ENCODE data around the gene ADCY1.

Gene ADCY1

DNA sequence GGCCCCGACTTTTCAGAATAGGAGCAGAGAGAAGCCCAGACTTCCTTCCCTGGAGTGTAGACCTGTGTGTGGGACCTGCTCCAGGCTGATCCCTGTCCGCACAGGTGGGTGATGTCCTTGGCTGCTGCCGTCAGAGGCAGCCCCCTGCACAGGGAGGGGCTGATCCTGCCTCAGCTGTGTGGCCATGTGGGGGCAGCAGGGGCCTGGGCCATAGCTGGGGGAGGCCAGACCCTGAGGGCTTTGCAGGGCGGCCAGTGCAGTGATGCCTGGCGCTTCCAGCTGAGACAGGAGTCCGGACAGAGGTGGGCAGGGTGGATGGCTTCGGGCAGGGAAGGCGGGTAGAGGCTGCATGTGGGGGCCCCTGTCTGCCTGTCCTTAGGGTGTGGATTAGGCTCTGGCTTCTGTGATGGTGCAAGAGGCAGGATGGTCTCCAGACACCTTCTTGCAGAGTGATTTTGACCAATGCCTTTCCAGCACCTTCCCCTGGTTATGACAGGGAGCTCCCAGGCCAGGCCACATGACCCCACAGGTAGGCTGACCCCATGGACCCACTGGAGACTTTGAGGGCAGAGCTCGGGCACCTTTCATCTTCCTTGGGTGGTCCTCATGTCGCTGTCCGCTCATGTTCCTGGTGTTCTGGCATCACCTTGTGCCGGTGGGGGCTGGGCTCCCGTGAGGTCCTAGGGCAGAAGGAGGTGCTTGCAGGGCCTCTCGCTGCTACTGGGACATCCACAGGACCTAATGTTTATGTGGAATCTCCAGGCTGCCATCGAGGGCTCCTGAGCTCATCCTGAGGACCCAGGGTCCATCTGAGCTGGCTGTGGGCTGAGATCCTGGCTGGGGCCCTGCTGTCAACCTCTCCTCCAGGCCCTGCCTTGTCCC, 141.5 kb downstream of the ADCY1 start:
- no peaks in the 10 kb centered on the region for H4K20me1 ChIP-seq (ENCODE audit: low read depth, low read length)
- no peak overlapping the region for H3K9ac ChIP-seq (ENCODE audit: low read length)
- no peaks in the 10 kb centered on the region for H3F3A ChIP-seq (ENCODE audit: insufficient read depth)
- TF ChIP-seq, protein P1, sequence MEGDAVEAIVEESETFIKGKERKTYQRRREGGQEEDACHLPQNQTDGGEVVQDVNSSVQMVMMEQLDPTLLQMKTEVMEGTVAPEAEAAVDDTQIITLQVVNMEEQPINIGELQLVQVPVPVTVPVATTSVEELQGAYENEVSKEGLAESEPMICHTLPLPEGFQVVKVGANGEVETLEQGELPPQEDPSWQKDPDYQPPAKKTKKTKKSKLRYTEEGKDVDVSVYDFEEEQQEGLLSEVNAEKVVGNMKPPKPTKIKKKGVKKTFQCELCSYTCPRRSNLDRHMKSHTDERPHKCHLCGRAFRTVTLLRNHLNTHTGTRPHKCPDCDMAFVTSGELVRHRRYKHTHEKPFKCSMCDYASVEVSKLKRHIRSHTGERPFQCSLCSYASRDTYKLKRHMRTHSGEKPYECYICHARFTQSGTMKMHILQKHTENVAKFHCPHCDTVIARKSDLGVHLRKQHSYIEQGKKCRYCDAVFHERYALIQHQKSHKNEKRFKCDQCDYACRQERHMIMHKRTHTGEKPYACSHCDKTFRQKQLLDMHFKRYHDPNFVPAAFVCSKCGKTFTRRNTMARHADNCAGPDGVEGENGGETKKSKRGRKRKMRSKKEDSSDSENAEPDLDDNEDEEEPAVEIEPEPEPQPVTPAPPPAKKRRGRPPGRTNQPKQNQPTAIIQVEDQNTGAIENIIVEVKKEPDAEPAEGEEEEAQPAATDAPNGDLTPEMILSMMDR (IDR thresholded peaks at IDR 0.05; ENCODE audit: insufficient read depth, low read length, poor library complexity, severe bottlenecking): no peak
- TF ChIP-seq EZH2phosphoT487 (conservative IDR thresholded peaks at IDR 0.05; ENCODE audit: low read length): no peak
- H3K4me3 ChIP-seq (ENCODE audit: insufficient read depth, low read length, poor library complexity, severe bottlenecking): no peak overlapping the region
- H3K27me3 ChIP-seq (ENCODE audit: low read length): no peaks in the 10 kb centered on the region
- H3K9me2 ChIP-seq (replicated peaks; ENCODE audit: insufficient read depth, low read length): no peaks in the 10 kb centered on the region
- H2AFZ ChIP-seq (ENCODE audit: low read depth, low read length, severe bottlenecking): no peak overlapping the region
- H3K79me2 ChIP-seq (ENCODE audit: insufficient read depth, low read length): no peaks in the 10 kb centered on the region
- no peak overlapping the region for H3K27ac ChIP-seq (ENCODE audit: low read depth, low read length)
- no peaks in the 10 kb centered on the region for H3K36me3 ChIP-seq (ENCODE audit: low read length)
- H3K9me3 ChIP-seq (ENCODE audit: insufficient read depth, low read length): no peaks in the 10 kb centered on the region
- no peak overlapping the region for H3K4me2 ChIP-seq (ENCODE audit: low read depth, low read length, poor library complexity, severe bottlenecking)

DNA sequence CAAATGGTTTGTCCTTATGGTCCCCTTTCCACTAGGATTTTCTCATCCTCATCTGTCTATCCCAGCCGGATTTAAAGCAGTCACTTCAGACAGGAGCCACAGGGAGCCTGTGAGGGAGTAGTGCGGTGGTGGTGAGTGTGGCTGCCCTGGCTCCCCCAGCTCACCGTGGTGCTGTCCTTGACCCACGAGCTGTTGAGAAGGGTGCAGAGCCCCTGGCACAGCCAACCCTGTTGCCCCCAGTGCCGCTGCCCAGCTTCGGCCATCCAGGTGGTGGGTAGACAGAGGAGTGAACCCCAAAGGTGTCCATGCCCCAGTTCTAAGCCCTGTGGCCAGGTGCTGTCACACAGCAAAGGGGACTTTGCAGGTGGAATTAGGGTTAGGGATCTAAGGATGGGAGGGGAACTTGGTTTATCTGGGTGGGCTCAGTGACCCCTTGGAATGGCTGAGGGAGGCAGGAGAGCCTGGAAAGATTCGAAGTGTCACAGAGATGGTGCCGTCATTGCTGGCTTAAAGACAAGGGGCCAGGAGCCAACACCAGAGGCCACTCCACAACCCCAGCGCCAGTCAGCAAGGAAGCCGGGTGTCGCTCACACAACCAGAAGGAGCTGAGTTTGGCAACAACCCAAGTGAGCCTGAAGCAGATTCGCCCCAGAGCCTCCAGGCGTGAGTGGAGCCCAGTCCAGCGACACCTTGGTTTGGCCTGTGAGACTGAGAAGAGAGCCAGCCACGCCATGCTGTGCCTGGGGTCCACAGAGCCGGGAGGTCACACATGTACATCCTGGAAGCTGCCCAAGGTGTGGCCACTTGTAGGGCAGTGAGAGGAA, 142.4 kb downstream of the ADCY1 start:
- Histone ChIP-seq H3K9me3 (ENCODE audit: insufficient read depth, low read length) (no peaks in the 10 kb centered on the region), H2AFZ (ENCODE audit: low read depth, low read length, severe bottlenecking) (no peak overlapping the region), H3K27me3 (ENCODE audit: low read length) (no peaks in the 10 kb centered on the region), H3K79me2 (ENCODE audit: insufficient read depth, low read length) (no peaks in the 10 kb centered on the region), H3K36me3 (ENCODE audit: low read length) (no peaks in the 10 kb centered on the region), H3K9ac (ENCODE audit: low read length) (no peak overlapping the region), H3F3A (ENCODE audit: insufficient read depth) (no peaks in the 10 kb centered on the region), H3K4me3 (ENCODE audit: insufficient read depth, low read length, poor library complexity, severe bottlenecking) (no peak overlapping the region), H3K4me2 (ENCODE audit: low read depth, low read length, poor library complexity, severe bottlenecking) (no peak overlapping the region), H4K20me1 (ENCODE audit: low read depth, low read length) (no peaks in the 10 kb centered on the region), H3K9me2 (replicated peaks; ENCODE audit: insufficient read depth, low read length) (no peaks in the 10 kb centered on the region), H3K27ac (ENCODE audit: low read depth, low read length) (no peak overlapping the region)
- no peak for TF ChIP-seq EZH2phosphoT487 (conservative IDR thresholded peaks at IDR 0.05; ENCODE audit: low read length)
- TF ChIP-seq, protein P1 (IDR thresholded peaks at IDR 0.05; ENCODE audit: insufficient read depth, low read length, poor library complexity, severe bottlenecking): no peak

DNA sequence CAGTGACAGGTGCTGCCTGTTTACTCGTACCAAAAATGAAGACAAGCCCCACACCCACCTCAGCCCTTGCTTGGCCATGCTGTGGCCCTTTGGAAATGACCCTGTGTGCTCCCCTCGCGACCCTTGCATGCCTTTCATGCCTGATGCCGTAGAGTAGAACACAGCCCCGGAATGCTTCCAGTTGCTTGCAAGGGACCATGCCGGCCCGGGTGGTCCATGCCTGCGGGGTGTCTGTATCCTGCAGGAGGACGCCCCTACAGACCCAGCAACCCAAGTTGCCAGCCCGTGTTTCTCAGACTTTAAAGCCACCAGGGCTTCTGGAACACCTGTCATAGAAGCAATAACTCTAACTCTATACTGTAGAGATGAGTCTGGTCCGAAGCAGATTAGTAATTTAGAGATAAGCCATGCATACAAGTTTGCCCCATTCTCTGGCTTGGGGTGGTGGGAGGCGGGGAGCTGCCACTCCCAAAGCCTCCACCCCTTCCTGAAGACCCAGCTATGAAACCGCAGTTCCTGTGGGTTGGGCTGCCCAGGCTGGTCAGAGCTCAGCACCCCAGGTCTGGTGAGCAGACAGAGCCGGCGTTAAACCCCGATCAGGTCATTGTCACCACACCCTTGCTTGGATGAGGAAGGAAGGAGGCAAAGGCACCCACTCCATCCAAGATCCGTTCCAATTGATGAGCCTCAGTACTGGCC, 143.5 kb downstream of the ADCY1 start:
- H3K27ac ChIP-seq (ENCODE audit: low read depth, low read length): no peak overlapping the region
- no peaks in the 10 kb centered on the region for H3K79me2 ChIP-seq (ENCODE audit: insufficient read depth, low read length)
- H4K20me1 ChIP-seq (ENCODE audit: low read depth, low read length): no peaks in the 10 kb centered on the region
- no peaks in the 10 kb centered on the region for H3F3A ChIP-seq (ENCODE audit: insufficient read depth)
- H3K4me3 ChIP-seq (ENCODE audit: insufficient read depth, low read length, poor library complexity, severe bottlenecking): no peak overlapping the region
- no peaks in the 10 kb centered on the region for H3K9me3 ChIP-seq (ENCODE audit: insufficient read depth, low read length)
- H3K27me3 ChIP-seq (ENCODE audit: low read length): no peaks in the 10 kb centered on the region
- H3K36me3 ChIP-seq (ENCODE audit: low read length): no peaks in the 10 kb centered on the region
- H3K4me2 ChIP-seq (ENCODE audit: low read depth, low read length, poor library complexity, severe bottlenecking): no peak overlapping the region
- no peak for TF ChIP-seq EZH2phosphoT487 (conservative IDR thresholded peaks at IDR 0.05; ENCODE audit: low read length)
- TF ChIP-seq, protein P1 (IDR thresholded peaks at IDR 0.05; ENCODE audit: insufficient read depth, low read length, poor library complexity, severe bottlenecking): no peak
- H3K9me2 ChIP-seq (replicated peaks; ENCODE audit: insufficient read depth, low read length): no peaks in the 10 kb centered on the region
- no peak overlapping the region for H2AFZ ChIP-seq (ENCODE audit: low read depth, low read length, severe bottlenecking)
- H3K9ac ChIP-seq (ENCODE audit: low read length): no peak overlapping the region

Measured in SU-DHL-6 (cell line).